ENCODE measurements around the gene AASDHPPT. TPM values are rescaled to one million over a fixed set of nuclear protein-coding genes. Genes with fewer than 3 reads are reported as not detected.
A peak's percentile ranks its signal among the peaks of the same experiment; 100 is the strongest.

AASDHPPT gene
- polyA plus RNA-seq, 1 of the 3 experiments (the other 2 are of a cell fraction), result 19.1 TPM

GRCh38 chr11:106082096-106082495 lies 4.6 kb downstream of the AASDHPPT start (continued):
- no peak for TF ChIP-seq YY1 (IDR thresholded peaks at IDR 0.05; ENCODE audit: low read depth)
- no peak for TF ChIP-seq PBX3 (IDR thresholded peaks at IDR 0.05)
- no peak for TF ChIP-seq SMC3 (IDR thresholded peaks at IDR 0.05; ENCODE audit: low read depth, low read length)

GRCh38 chr11:106086135-106086534 lies 8.7 kb downstream of the AASDHPPT start:
- TF ChIP-seq MEF2A (IDR thresholded peaks at IDR 0.05; ENCODE audit: borderline replicate concordance, low read depth) (no peak), CHD2 (IDR thresholded peaks at IDR 0.05; ENCODE audit: low read length, partially characterized antibody) (no peak), TAF1 (IDR thresholded peaks at IDR 0.05; ENCODE audit: borderline replicate concordance, low read depth, low read length) (no peak), USF2 (IDR thresholded peaks at IDR 0.05; ENCODE audit: borderline replicate concordance, low read depth, low read length) (no peak), FOSL2 (IDR thresholded peaks at IDR 0.05; ENCODE audit: borderline replicate concordance, low read depth) (no peak), SMC3 (IDR thresholded peaks at IDR 0.05; ENCODE audit: low read depth, low read length) (no peak), RXRA (IDR thresholded peaks at IDR 0.05; ENCODE audit: borderline replicate concordance, low read depth) (no peak), NFIC (IDR thresholded peaks at IDR 0.05; ENCODE audit: borderline replicate concordance) (no peak), RFX5 (IDR thresholded peaks at IDR 0.05; ENCODE audit: low read length) (no peak), POLR2AphosphoS5 (IDR thresholded peaks at IDR 0.05; ENCODE audit: low read depth, low read length) (no peak), MAX (IDR thresholded peaks at IDR 0.05; ENCODE audit: low read depth) (no peak), EZH2phosphoT487 (IDR thresholded peaks at IDR 0.05; ENCODE audit: borderline replicate concordance, low read depth) (no peak), ZBTB33 (IDR thresholded peaks at IDR 0.05; ENCODE audit: borderline replicate concordance, low read depth) (no peak), IRF3 (IDR thresholded peaks at IDR 0.05; ENCODE audit: low read depth, low read length) (no peak), PBX3 (IDR thresholded peaks at IDR 0.05) (no peak), SIN3A (IDR thresholded peaks at IDR 0.05; ENCODE audit: borderline replicate concordance, low read depth, low read length) (no peak), TEAD4 (IDR thresholded peaks at IDR 0.05; ENCODE audit: borderline replicate concordance, insufficient read depth) (no peak)
- POLR2A ChIA-PET, result no interaction called here
- Histone ChIP-seq H3F3A (replicated peaks; ENCODE audit: insufficient read depth) (peaks cover 5% of the 10 kb centered on the region), H4K20me1 (ENCODE audit: insufficient read depth) (peaks cover 20% of the 10 kb centered on the region), H3K9me3 (no peaks in the 10 kb centered on the region), H3K9ac (no peak overlapping the region), H3K4me1 (ENCODE audit: control insufficient read depth in 1 of 2, insufficient read depth in 2 of 2, low read depth in 1 of 2, low read length in 1 of 2) (peaks cover 2 to 8% of the 10 kb centered on the region in 2 experiments; a peak in 3 of 4 replicates), H2AFZ (ENCODE audit: low read depth) (no peak overlapping the region), H3K9me2 (no peaks in the 10 kb centered on the region), H3K79me2 (ENCODE audit: insufficient read depth) (peaks cover 83% of the 10 kb centered on the region), H3K27me3 (ENCODE audit: insufficient read depth) (no peaks in the 10 kb centered on the region), H3K4me3 (ENCODE audit: low read depth in 2 of 2, low read length in 1 of 2) (no peak overlapping the region), H3K4me2 (no peak overlapping the region), H3K27ac (ENCODE audit: low read depth in 2 of 2, low read length in 1 of 2) (peak overlapping the region; percentile 4 to 28; a peak in 2 of 4 replicates), H3K36me3 (replicated peaks in 1 of 2; ENCODE audit: control insufficient read depth in 1 of 2, insufficient read depth in 2 of 2, low read length in 1 of 2) (peaks cover 46 to 73% of the 10 kb centered on the region in 2 experiments)
- DNase-seq, result no peak
- CTCF ChIA-PET, result interaction anchor here (1.6 to 1.8 kb wide), 2 partner anchors 14 to 51 kb away, joined by 3 to 16 read pairs; no protein-coding TSS in a partner anchor
- WGBS (ENCODE audit: low lambda C conversion rate), result 100% methylated on average over 1 of the region's 1 CpG
